Measurements from ENCODE around the gene CDK3. TPM values are rescaled to one million over a fixed set of nuclear protein-coding genes. Genes with fewer than 3 reads are reported as not detected.

The CDK3 gene
- total RNA-seq, 1 experiment from 2014 or later = 8.5 TPM

- H3K4me3 ChIP-seq (ENCODE audit: low read length) = no peak overlapping the region
- POLR2A ChIA-PET (ENCODE audit: unreplicated experiment) = no interaction called here
Observed at GRCh38 chr17:76022973-76023899, 22.6 kb downstream of the CDK3 start.

GRCh38 chr17:76023900-76024237, 23.2 kb downstream of the CDK3 start:
- no peaks in the 10 kb centered on the region for H3K27me3 ChIP-seq (ENCODE audit: low read length)
- H4K20me1 ChIP-seq (ENCODE audit: low read length) = 0 out of 2 replicates have a peak, but pooled peaks cover 3% of the 10 kb centered on the region
- no TSS peak for BruUV-seq (replicated peaks)
- no peak for ATAC-seq
- H3K9ac ChIP-seq (ENCODE audit: low read length) = no peak overlapping the region
- TF ChIP-seq EZH2phosphoT487 (IDR thresholded peaks at IDR 0.05; ENCODE audit: borderline replicate concordance, low read length) (no peak), CTCF (conservative IDR thresholded peaks at IDR 0.05; ENCODE audit: low read depth, low read length) (no peak), EZH2 (IDR thresholded peaks at IDR 0.05; ENCODE audit: low read length, unreplicated experiment) (no peak)
- intact Hi-C loops (cut with micrococcal nuclease) = no loop called here
- no peak overlapping the region for H2AFZ ChIP-seq (ENCODE audit: low read length)
- H3K79me2 ChIP-seq (ENCODE audit: low read length) = peaks cover 32% of the 10 kb centered on the region
- H3K36me3 ChIP-seq (ENCODE audit: low read depth, low read length) = peaks cover 7% of the 10 kb centered on the region; the same call in 1 of the 2 replicates
- peaks cover 21% of the 10 kb centered on the region for H3K4me1 ChIP-seq (ENCODE audit: insufficient read depth, low read length)
- H3K27ac ChIP-seq (ENCODE audit: low read length) = no peak overlapping the region
- no peak overlapping the region for H3K4me2 ChIP-seq (ENCODE audit: low read length)
- H3F3A ChIP-seq (ENCODE audit: low read length, unreplicated experiment) = no peaks in the 10 kb centered on the region
- no peak for DNase-seq
- H3K9me3 ChIP-seq (ENCODE audit: low read length) = no peaks in the 10 kb centered on the region
- ChIA-PET POLR2A (ENCODE audit: unreplicated experiment) (no interaction called here), CTCF (no interaction called here)
- H3K9me2 ChIP-seq (replicated peaks; ENCODE audit: low read length) = no peaks in the 10 kb centered on the region
- no peak overlapping the region for H3K4me3 ChIP-seq (ENCODE audit: low read length)

More at GRCh38 chr17:76022973-76023899, 22.6 kb downstream of the CDK3 start:
- no TSS peak for BruUV-seq (replicated peaks)
- Histone ChIP-seq H3K9me2 (replicated peaks; ENCODE audit: low read length) (no peaks in the 10 kb centered on the region), H2AFZ (ENCODE audit: low read length) (no peak overlapping the region), H3K27me3 (ENCODE audit: low read length) (no peaks in the 10 kb centered on the region), H3K79me2 (ENCODE audit: low read length) (peaks cover 32% of the 10 kb centered on the region), H3K4me2 (ENCODE audit: low read length) (no peak overlapping the region), H3F3A (ENCODE audit: low read length, unreplicated experiment) (no peaks in the 10 kb centered on the region), H3K27ac (ENCODE audit: low read length) (no peak overlapping the region), H3K36me3 (ENCODE audit: low read depth, low read length) (peaks cover 9% of the 10 kb centered on the region; the same call in 1 of the 2 replicates), H3K4me1 (ENCODE audit: insufficient read depth, low read length) (peaks cover 21% of the 10 kb centered on the region), H3K9me3 (ENCODE audit: low read length) (no peaks in the 10 kb centered on the region), H4K20me1 (ENCODE audit: low read length) (0 out of 2 replicates have a peak, but pooled peaks cover 3% of the 10 kb centered on the region), H3K9ac (ENCODE audit: low read length) (no peak overlapping the region)
- CTCF ChIA-PET = no interaction called here
- ATAC-seq = no peak
- intact Hi-C loops (cut with micrococcal nuclease) = no loop called here
- TF ChIP-seq EZH2phosphoT487 (IDR thresholded peaks at IDR 0.05; ENCODE audit: borderline replicate concordance, low read length) (no peak), CTCF (conservative IDR thresholded peaks at IDR 0.05; ENCODE audit: low read depth, low read length) (no peak), EZH2 (IDR thresholded peaks at IDR 0.05; ENCODE audit: low read length, unreplicated experiment) (no peak)
- no peak for DNase-seq

GRCh38 chr17:76024353-76024752, 23.7 kb downstream of the CDK3 start:
- peaks cover 21% of the 10 kb centered on the region for H3K4me1 ChIP-seq (ENCODE audit: insufficient read depth, low read length)
- CTCF ChIA-PET = no interaction called here
- no peaks in the 10 kb centered on the region for H3K9me3 ChIP-seq (ENCODE audit: low read length)
- H3K27me3 ChIP-seq (ENCODE audit: low read length) = no peaks in the 10 kb centered on the region
- no peak overlapping the region for H3K4me3 ChIP-seq (ENCODE audit: low read length)
- H3K9ac ChIP-seq (ENCODE audit: low read length) = no peak overlapping the region
- H3K79me2 ChIP-seq (ENCODE audit: low read length) = peaks cover 32% of the 10 kb centered on the region
- no peak overlapping the region for H2AFZ ChIP-seq (ENCODE audit: low read length)
- no peak overlapping the region for H3K4me2 ChIP-seq (ENCODE audit: low read length)
- H3K36me3 ChIP-seq (ENCODE audit: low read depth, low read length) = peaks cover 7% of the 10 kb centered on the region; the same call in 1 of the 2 replicates
- BruUV-seq (replicated peaks) = no TSS peak
- H3F3A ChIP-seq (ENCODE audit: low read length, unreplicated experiment) = no peaks in the 10 kb centered on the region
- H3K27ac ChIP-seq (ENCODE audit: low read length) = no peak overlapping the region
- intact Hi-C loops (cut with micrococcal nuclease) = no loop called here
- TF ChIP-seq EZH2phosphoT487 (IDR thresholded peaks at IDR 0.05; ENCODE audit: borderline replicate concordance, low read length) (no peak), EZH2 (IDR thresholded peaks at IDR 0.05; ENCODE audit: low read length, unreplicated experiment) (no peak), CTCF (conservative IDR thresholded peaks at IDR 0.05; ENCODE audit: low read depth, low read length) (no peak)
- POLR2A ChIA-PET (ENCODE audit: unreplicated experiment) = no interaction called here
- H3K9me2 ChIP-seq (replicated peaks; ENCODE audit: low read length) = no peaks in the 10 kb centered on the region
- ATAC-seq (no peak), DNase-seq (no peak)
- 0 out of 2 replicates have a peak, but pooled peaks cover 3% of the 10 kb centered on the region for H4K20me1 ChIP-seq (ENCODE audit: low read length)

Data from PC-3 (cell line).